ENCODE data around the gene TUBA1B.

DNA sequence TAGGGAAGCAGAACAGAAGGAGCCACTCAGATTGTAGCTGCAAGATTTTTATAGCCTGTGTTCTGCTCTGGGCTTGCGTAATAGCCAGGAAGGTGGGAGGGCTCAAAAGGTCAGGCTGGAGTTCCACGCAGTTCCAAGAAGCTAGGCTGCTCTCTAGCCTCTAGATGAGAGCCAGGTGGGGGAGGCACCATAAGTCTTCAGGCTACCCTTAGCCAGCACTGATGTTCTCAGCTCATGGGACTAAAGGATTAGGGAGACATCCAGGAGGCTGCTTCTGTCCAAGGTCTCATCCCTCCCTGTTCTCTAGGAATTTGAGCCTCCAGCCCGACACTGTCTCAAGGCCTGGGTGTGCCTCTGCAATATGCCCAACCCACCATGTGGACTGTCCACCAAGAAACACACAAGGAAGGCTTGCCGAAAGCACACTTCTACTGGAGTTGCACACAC is 22.2 kb downstream of the TUBA1B start:
- TF ChIP-seq POLR2AphosphoS5 (IDR thresholded peaks at IDR 0.05; ENCODE audit: low read depth, low read length) (no peak), SP2 (IDR thresholded peaks at IDR 0.05; ENCODE audit: low read length) (no peak), POLR2A (IDR thresholded peaks at IDR 0.05; ENCODE audit: control extremely low read depth in 1 of 2, low read depth in 2 of 2, low read length in 2 of 2) (no peak), TBP (IDR thresholded peaks at IDR 0.05; ENCODE audit: low read depth, low read length) (no peak)
- TF ChIP-seq, protein P1, sequence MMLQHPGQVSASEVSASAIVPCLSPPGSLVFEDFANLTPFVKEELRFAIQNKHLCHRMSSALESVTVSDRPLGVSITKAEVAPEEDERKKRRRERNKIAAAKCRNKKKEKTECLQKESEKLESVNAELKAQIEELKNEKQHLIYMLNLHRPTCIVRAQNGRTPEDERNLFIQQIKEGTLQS (IDR thresholded peaks at IDR 0.05; ENCODE audit: insufficient read depth, low read depth, low read length), result no peak
- TF ChIP-seq, protein P2, sequence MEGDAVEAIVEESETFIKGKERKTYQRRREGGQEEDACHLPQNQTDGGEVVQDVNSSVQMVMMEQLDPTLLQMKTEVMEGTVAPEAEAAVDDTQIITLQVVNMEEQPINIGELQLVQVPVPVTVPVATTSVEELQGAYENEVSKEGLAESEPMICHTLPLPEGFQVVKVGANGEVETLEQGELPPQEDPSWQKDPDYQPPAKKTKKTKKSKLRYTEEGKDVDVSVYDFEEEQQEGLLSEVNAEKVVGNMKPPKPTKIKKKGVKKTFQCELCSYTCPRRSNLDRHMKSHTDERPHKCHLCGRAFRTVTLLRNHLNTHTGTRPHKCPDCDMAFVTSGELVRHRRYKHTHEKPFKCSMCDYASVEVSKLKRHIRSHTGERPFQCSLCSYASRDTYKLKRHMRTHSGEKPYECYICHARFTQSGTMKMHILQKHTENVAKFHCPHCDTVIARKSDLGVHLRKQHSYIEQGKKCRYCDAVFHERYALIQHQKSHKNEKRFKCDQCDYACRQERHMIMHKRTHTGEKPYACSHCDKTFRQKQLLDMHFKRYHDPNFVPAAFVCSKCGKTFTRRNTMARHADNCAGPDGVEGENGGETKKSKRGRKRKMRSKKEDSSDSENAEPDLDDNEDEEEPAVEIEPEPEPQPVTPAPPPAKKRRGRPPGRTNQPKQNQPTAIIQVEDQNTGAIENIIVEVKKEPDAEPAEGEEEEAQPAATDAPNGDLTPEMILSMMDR (IDR thresholded peaks at IDR 0.05; ENCODE audit: control extremely low read depth in 1 of 3, insufficient read depth in 1 of 3, low read depth in 1 of 3, low read length in 3 of 3), result no peak
